Muscle layer of duodenum (tissue), 2 donors: Measurements from ENCODE around the gene ZIK1.

Source experiments
- H3K27ac ChIP-seq: one replicate; pipeline ENCODE4 v1.7.0; 2013; ENCODE audit warnings: mild to moderate bottlenecking, low read length
- H3K27me3 ChIP-seq: one replicate; pipeline ENCODE4 v1.7.0; 2013; ENCODE audit warnings: low read depth, mild to moderate bottlenecking, control low read depth, low read length
- H3K36me3 ChIP-seq, 2 donors: one replicate each; pipeline ENCODE4 v1.7.0; 2013; ENCODE audit warnings: low read length in 2 of 2, control low read depth in 1 of 2, mild to moderate bottlenecking in 1 of 2; ENCODE audit not compliant: insufficient read depth in 2 of 2, control insufficient read depth in 1 of 2
- H3K4me1 ChIP-seq, 2 donors: one replicate each; pipeline ENCODE4 v1.7.0; 2013; ENCODE audit warnings: low read length in 2 of 2, mild to moderate bottlenecking in 2 of 2, control low read depth in 1 of 2, moderate library complexity in 1 of 2; ENCODE audit not compliant: insufficient read depth in 2 of 2, control insufficient read depth in 1 of 2
- H3K4me3 ChIP-seq, 2 donors: one replicate each; pipeline ENCODE4 v1.7.0; 2013; ENCODE audit warnings: low read length in 2 of 2, low read depth in 1 of 2, mild to moderate bottlenecking in 1 of 2
- H3K9me3 ChIP-seq, 2 donors: one replicate each; pipeline ENCODE4 v1.7.0; 2013; ENCODE audit warnings: low read length in 2 of 2, control low read depth in 1 of 2, mild to moderate bottlenecking in 1 of 2; ENCODE audit not compliant: control insufficient read depth in 1 of 2
- donor health status: healthy.

The ZIK1 gene

DNA sequence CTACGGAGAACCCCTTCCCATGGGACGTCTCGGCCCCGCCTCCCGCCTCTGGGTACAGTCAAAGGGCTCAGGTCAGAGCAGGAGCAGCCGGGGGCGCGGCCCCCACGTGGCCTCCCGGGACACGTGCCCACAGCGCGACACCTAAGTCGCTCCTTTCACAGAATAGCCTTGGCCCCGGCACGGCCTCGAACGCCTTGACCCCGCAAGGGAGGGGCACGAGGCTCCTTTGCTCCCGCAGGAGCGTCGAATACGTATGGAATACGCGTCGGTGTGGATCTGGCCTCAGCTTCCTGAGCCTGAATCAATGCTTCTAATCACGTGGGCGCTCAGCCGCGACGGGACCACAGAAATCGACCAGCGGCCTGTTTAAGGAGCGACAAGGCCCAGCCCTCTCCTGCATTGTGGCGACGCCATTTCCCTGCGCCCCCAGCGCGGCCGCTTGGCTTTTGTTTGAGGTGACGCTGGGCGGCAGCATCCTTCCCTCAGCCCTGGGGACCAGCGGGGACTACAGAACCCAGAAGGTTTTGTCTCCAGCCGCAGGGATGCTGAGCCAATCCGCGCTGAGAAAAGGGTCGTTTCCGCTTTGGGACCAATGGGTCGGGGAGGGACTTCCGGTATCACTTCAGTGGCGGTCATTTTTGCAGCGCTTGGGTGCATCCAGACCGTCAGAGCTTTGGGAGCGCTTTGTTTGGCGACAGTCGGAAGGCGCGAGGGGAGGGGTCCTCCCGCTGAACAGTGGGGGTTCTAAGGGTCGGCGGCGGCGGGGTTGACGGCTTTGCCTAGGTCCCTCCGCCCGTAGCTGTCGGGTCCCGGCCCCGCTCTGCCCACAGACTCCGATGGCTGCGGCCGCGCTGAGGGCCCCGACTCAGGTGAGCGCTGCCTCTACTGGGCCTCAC lies at the start of gene ZIK1:
Gene ZIK1 (plus strand): TSS at position 625 of the 896 bp plus-strand sequence. CDS start 212 bp downstream, at position 837.
- Histone ChIP-seq H3K9me3 (peaks cover 12 to 39% of the 10 kb centered on the region in 2 donors), H3K4me3 (peak within 1 kb of the TSS; percentile 55 to 89), H3K27ac (no peak within 1 kb of the TSS), H3K27me3 (no peaks in the 10 kb centered on the region), H3K36me3 (peaks cover 2 to 24% of the 10 kb centered on the region in 2 donors), H3K4me1 (peaks cover 0 to 23% of the 10 kb centered on the region in 2 donors)

DNA sequence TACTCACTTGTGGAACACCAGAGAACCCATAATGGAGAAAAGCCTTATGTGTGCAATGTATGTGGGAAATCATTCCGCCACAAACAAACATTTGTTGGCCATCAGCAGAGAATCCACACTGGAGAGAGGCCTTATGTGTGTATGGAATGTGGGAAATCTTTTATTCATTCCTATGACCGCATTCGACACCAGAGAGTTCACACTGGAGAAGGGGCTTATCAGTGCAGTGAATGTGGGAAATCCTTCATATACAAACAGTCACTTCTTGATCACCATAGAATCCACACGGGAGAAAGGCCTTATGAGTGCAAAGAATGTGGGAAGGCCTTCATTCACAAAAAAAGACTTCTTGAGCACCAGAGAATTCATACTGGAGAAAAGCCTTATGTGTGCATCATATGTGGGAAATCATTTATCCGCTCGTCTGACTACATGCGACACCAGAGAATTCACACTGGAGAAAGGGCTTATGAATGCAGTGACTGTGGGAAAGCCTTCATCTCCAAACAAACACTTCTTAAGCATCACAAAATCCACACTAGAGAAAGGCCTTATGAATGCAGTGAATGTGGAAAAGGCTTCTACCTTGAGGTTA lies 45.9 kb upstream of the ZIK1 start:
- H3K4me3 ChIP-seq, result peak overlapping the region; percentile 11 to 57
- H3K4me1 ChIP-seq, result no peaks in the 10 kb centered on the region
- H3K27ac ChIP-seq, result no peak overlapping the region
- peaks cover 47 to 97% of the 10 kb centered on the region in 2 donors for H3K36me3 ChIP-seq
- H3K9me3 ChIP-seq, result peaks cover 82 to 90% of the 10 kb centered on the region in 2 donors
- no peaks in the 10 kb centered on the region for H3K27me3 ChIP-seq

DNA sequence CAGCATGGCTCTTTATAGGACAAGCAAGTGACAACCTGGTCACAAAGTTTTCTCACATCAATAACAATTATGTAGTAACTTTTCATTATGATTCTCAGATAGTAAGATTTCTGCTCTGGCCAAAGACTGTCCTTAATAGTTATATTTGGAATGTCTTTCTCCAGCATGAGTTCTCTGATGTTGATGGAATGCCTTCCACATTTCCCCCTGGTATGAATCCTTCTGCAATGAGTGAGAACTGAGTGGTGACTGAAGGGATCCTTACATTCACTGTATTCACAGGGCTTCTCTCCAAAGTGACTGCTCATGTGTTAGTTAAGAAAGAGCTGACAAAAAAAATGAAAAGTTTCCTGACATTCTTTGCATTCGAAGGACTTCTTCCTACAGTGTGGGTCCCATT lies 37.4 kb upstream of the ZIK1 start:
- H3K9me3 ChIP-seq, result peaks cover 79 to 93% of the 10 kb centered on the region in 2 donors
- H3K27me3 ChIP-seq, result no peaks in the 10 kb centered on the region
- H3K4me1 ChIP-seq, result no peaks in the 10 kb centered on the region
- no peak overlapping the region for H3K27ac ChIP-seq
- peaks cover 68 to 98% of the 10 kb centered on the region in 2 donors for H3K36me3 ChIP-seq
- peak overlapping the region; percentile 27 to 67 for H3K4me3 ChIP-seq

DNA sequence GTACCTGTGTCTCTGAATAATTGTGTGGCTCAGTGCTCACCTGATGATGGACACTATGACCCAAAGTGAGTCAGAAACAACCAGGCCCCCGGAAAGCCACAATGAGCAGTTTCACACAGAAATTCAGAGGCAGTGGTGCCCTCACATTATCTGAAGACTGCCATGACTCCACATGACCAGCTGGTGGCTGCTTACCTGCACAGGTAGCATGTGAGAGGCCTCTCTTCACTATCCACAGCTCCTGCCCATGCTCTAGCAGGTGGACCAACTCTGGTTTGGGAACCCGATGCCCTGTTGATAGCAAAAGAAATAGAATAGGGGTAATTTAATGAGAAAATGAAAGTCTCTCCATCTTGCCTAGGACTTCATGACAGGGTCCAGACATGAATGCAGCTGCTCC lies 31.5 kb upstream of the ZIK1 start:
- no peak overlapping the region for H3K27ac ChIP-seq
- H3K4me1 ChIP-seq, result no peaks in the 10 kb centered on the region
- H3K9me3 ChIP-seq, result peaks cover 51 to 87% of the 10 kb centered on the region in 2 donors
- no peaks in the 10 kb centered on the region for H3K27me3 ChIP-seq
- peak overlapping the region in 1 of 2 donors; percentile 38 for H3K4me3 ChIP-seq
- peaks cover 76 to 91% of the 10 kb centered on the region in 2 donors for H3K36me3 ChIP-seq

DNA sequence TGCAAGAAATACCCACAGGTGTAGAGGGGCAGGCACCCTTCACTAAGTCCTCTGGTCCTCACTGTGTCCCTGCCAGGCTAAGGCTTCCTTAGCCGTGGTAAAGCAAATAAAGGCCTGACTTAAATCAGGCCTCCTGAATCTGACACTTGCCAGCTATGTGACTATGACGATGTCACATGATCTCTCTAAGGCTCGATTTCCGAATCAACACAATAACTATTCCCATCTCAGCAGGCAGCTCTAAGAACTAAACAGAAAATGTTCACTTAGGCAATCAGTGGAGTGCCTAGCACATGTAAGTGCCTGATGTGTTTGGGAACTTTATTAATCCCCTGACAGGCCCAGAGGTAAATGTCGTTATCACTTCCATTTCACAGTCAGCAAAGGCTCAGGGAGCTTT lies 26.3 kb upstream of the ZIK1 start:
- no peaks in the 10 kb centered on the region for H3K27me3 ChIP-seq
- H3K27ac ChIP-seq, result no peak overlapping the region
- peaks cover 32 to 39% of the 10 kb centered on the region in 2 donors for H3K36me3 ChIP-seq
- H3K9me3 ChIP-seq, result peaks cover 13 to 42% of the 10 kb centered on the region in 2 donors
- peak overlapping the region; percentile 74 to 98 for H3K4me3 ChIP-seq
- peaks cover 11 to 17% of the 10 kb centered on the region in 2 donors for H3K4me1 ChIP-seq

DNA sequence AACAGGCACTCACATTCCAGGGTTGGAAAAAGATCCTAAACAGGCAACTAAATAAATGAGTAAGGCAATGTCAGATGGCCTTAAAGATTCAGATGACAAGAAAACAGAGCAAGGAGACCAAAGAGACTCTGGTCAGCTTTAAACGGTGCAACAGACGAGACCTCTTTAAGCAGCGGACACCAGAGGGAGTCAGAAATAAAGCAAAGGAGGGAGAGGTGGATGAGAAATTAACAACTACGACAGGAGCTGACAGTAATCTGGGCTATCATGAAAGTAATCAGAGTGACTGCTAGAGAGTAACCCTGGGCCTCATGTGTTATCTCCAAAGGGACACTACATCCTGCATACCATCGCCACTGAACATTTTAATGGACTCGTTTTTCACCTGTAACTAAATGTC lies 25.4 kb upstream of the ZIK1 start:
- H3K27me3 ChIP-seq, result no peaks in the 10 kb centered on the region
- H3K4me1 ChIP-seq, result peaks cover 11 to 17% of the 10 kb centered on the region in 2 donors
- no peak overlapping the region for H3K27ac ChIP-seq
- peak overlapping the region; percentile 74 to 98 for H3K4me3 ChIP-seq
- H3K9me3 ChIP-seq, result peaks cover 7 to 40% of the 10 kb centered on the region in 2 donors
- peaks cover 27 to 30% of the 10 kb centered on the region in 2 donors for H3K36me3 ChIP-seq

DNA sequence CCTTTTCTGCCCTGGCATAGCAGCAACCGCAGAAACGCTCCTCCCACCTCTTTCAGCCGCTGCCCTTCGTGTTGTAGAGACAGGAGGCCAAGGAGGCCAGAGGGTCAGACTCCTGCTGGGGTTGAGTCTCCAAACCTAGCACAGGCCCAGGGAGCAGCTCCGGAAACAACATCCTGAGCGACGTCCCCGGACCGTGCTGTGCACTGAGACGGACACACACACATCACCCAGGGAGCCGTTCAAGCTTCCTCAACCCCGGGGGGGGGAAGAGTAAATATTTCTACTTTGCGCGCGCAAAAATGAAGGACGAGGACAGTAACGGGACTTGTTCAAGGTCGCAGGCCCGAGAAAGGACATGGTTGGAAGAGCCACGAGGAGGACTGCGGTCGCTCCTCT lies 24.9 kb upstream of the ZIK1 start:
- peak overlapping the region; percentile 31 for H3K27ac ChIP-seq
- H3K4me1 ChIP-seq, result peaks cover 11 to 17% of the 10 kb centered on the region in 2 donors
- peaks cover 7 to 38% of the 10 kb centered on the region in 2 donors for H3K9me3 ChIP-seq
- H3K27me3 ChIP-seq, result no peaks in the 10 kb centered on the region
- H3K4me3 ChIP-seq, result peak overlapping the region; percentile 74 to 98
- H3K36me3 ChIP-seq, result peaks cover 23 to 26% of the 10 kb centered on the region in 2 donors

DNA sequence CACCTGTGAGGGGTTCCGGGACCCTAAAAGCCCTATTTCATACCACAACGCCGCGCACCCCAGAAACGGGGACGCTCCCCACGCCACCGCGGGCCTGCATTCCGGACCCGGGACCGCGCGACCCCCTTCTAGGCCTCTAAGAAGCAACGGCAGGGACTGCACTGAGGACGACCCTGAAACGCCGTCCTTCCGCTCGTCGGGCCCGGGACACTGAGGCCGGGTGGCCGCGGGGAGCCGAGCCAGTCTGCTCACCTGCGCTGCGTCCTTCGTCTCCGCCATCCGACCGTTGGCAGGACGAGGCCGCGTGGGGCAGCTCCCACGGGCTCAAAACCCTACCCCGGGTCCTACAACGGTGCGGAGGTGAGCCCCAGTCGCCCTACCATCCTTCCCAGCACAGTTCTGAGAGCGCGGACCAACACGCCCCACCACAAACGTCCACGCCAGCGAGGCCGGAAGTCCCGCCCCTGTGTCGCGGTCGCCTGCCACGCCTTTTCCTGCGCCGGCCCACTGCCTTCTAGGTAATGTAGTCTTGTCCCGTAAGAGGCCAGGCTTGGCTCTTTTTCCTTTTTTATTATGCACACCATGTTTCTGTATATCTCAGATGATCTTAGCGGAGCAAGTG lies 24.4 kb upstream of the ZIK1 start, which contains the start of gene ZNF550:
Gene ZNF550 (minus strand): TSS at position 460 of the 622 bp plus-strand sequence. CDS start 181 bp downstream, at position 279.
- peaks cover 5 to 37% of the 10 kb centered on the region in 2 donors for H3K9me3 ChIP-seq
- peaks cover 18 to 20% of the 10 kb centered on the region in 2 donors for H3K36me3 ChIP-seq
- peak within 1 kb of the TSS; percentile 74 to 98 for H3K4me3 ChIP-seq
- no peaks in the 10 kb centered on the region for H3K27me3 ChIP-seq
- H3K4me1 ChIP-seq, result peaks cover 11 to 17% of the 10 kb centered on the region in 2 donors
- peak within 1 kb of the TSS; percentile 31 for H3K27ac ChIP-seq

DNA sequence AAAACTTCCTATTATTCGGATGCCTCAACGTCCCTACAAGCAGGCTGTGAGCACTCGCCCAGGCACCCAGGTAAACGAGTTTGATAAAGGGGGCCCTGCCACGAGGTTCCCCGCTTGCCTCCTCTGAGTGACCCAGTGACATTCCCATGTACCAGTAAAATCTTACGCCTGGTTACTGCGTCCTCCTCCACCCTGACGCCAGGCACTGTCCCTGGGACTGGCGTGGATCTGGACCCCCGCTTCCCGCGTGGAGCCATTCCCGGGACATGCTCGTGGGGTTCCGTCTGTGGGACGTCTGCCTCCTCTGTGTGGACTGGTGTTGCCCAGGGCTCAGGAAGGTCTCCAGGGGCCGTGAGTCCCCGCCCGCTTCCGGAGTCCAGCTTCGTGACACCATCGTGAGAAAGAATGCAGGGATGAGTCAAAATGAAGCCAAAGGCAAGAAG lies 23.9 kb upstream of the ZIK1 start:
- peaks cover 6 to 35% of the 10 kb centered on the region in 2 donors for H3K9me3 ChIP-seq

DNA sequence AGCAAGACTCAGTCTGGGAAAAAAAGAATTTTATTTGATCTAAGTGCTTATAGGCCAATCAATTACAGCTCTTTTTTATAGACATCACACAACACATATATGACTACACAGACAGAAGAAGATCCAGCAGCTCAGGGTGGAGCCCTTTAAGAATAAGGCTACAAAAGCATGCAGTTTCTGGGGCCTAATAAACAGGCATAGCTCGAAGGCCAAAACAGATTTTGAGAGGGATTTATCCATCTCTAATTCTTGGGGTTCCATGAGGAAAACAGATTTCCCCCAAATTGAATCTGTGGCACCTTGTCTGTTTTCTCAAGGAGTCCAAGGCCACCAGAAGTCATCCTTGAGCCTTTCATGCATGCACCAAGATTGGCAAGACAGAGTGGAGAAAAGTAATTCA lies 20.4 kb upstream of the ZIK1 start:
- Histone ChIP-seq H3K36me3 (no peaks in the 10 kb centered on the region), H3K9me3 (peaks cover 28 to 56% of the 10 kb centered on the region in 2 donors), H3K4me1 (peaks cover 3 to 9% of the 10 kb centered on the region in 2 donors), H3K4me3 (peak overlapping the region in 1 of 2 donors; percentile 6), H3K27me3 (no peaks in the 10 kb centered on the region), H3K27ac (no peak overlapping the region)

More for the DNA sequence above, 23.9 kb upstream of the ZIK1 start:
- Histone ChIP-seq H3K36me3 (peaks cover 12 to 15% of the 10 kb centered on the region in 2 donors), H3K27me3 (no peaks in the 10 kb centered on the region), H3K4me3 (peak overlapping the region; percentile 74 to 98), H3K4me1 (peaks cover 11 to 17% of the 10 kb centered on the region in 2 donors), H3K27ac (peak overlapping the region; percentile 27)
